ENCODE data around the gene CDK5.
A peak's percentile ranks its signal among the peaks of the same experiment; 100 is the strongest.

The CDK5 gene

DNA sequence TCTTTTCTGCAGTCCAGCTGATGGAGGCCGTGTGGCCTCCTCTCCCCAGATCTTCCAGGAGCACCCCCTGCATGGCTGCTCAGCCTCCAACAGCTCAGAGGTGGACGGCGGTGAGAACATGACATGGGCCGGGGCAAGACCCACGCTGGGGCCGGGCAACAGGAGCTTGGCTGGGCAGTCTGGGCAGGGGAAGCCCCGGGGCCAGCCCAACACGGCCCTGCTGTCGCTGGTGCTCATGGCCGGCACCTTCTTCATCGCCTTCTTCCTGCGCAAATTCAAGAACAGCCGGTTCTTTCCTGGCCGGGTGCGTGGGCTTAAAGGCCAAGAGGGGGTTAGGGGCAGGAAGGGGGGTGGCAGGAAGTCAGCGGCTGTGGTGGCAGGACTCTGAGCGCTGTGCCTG, 16.3 kb upstream of the CDK5 start:
- DNase-seq (ENCODE audit: low spot score) = no peak

- DNase-seq (ENCODE audit: low spot score) = no peak
Observed at GRCh38 chr7:151071032-151071866, 13.6 kb upstream of the CDK5 start.

- DNase-seq (ENCODE audit: low spot score) = no peak
Observed at GRCh38 chr7:151070574-151070960, 12.9 kb upstream of the CDK5 start.

GRCh38 chr7:151069841-151070573, 12.3 kb upstream of the CDK5 start:
- DNase-seq (ENCODE audit: low spot score) = no peak

GRCh38 chr7:151068069-151068773, 10.5 kb upstream of the CDK5 start:
- DNase-seq (ENCODE audit: low spot score) = no peak

DNA sequence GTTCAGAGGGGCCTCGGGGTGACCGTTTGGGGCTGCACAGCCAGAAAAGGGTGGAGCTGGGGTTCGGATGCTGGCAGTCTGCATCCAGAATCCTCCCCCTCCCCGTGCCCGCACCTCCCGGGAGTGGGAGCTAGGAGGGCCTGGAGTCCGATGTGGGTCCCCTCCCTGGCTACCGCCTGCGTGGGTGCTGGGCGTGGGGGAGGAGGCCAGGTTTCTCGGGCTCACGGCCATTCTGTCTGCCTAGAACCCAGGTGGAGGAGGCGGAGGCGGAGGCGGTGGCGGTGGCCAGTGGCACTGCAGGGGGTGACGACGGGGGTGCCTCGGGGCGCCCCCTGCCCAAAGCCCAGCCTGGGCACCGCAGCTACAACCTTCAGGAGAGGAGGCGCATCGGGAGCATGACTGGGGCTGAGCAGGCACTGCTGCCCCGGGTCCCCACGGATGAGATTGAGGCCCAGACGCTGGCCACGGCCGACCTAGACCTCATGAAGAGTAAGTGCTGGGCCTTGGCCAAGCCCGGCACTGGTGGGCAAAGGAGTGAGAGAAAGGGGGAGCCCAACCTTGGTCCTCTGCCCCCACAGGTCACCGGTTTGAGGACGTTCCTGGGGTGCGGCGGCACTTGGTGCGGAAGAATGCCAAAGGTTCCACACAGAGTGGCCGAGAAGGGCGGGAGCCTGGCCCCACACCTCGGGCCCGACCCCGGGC, 8.7 kb upstream of the CDK5 start:
- no peak for DNase-seq (ENCODE audit: low spot score)

DNA sequence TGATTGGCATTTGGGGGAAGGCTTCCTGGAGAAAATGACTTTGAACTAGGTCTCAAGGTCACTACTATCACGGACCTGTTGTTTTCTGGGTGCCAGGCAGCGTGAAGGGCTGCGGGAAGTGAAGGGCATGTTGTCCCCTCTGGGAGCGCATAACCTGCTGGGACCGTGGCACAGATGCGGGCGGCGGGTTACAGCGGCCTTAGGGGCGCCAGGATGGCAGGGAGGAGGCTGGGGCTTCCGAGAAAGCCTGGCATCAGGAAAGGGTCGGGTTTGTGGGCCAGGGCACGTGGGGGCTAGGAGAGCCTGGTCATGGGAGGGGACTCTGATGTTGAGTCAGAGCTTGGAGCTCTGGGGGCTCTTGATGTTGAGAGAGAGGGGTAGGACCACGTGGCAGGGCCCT, 7.8 kb upstream of the CDK5 start:
- no peak for DNase-seq (ENCODE audit: low spot score)

- no peak for DNase-seq (ENCODE audit: low spot score)
Observed at GRCh38 chr7:151064993-151065392, 7.3 kb upstream of the CDK5 start.

GRCh38 chr7:151064454-151064853, 6.8 kb upstream of the CDK5 start:
- DNase-seq (ENCODE audit: low spot score) = no peak

- DNase-seq (ENCODE audit: low spot score) = no peak
Observed at GRCh38 chr7:151063212-151063561, 5.5 kb upstream of the CDK5 start.

GRCh38 chr7:151062399-151063211, 4.9 kb upstream of the CDK5 start:
- no peak for DNase-seq (ENCODE audit: low spot score)

DNA sequence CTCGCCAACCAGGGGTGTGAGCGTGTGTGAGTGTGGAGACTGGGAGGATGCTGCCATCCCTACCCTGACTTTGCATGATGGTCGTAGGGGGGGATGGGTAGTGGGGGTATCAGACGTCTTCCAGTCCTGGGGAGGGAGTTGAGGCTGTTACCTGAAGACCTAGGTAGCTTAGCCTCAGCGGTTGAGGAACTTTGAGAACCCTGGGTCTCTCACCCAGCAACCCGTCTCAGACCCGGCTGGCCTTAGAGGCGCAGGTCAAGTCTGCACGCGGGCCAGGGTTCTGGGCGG, 4.4 kb upstream of the CDK5 start:
- no peak for DNase-seq (ENCODE audit: low spot score)

GRCh38 chr7:151061213-151062110, 3.8 kb upstream of the CDK5 start:
- DNase-seq (ENCODE audit: low spot score) = no peak

DNA sequence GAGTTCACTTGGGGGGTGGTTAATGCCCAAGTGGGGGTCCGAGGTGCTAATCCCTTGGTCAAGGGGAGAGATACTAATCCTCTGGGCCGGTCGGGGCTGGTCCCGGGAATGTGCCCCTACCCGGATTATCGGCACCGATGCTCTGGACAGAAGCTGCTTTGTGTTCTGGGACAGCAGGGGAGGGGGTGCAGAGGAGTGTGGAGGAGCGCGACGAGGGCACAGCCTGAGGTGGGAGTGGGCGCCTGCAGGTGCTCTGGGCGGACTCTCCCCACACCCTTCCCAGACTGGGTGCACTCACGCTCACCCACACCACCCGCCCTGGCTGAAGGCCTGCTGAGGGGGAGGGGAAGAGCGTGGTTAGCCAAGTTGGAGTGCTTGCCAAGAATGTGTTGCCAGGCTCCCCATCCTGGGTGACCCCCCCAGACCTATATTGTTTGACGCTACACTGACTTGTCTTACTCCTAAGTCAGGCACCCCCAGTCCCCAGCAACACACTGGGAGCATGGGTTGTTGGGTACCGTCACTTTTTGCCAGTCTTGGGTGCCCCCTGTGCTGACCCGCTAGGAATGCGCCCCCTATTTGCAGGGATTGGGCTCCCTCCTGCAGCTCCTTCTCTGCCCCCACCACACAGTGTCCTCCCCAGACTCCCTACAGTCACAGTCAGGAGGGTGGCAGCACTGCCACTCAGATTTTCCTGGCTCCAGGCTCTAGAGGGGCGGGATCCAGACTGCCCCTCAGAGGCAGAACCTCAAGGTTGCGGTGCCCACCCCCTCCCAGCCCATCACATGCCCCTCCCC, 2.9 kb upstream of the CDK5 start:
- DNase-seq (ENCODE audit: low spot score) = no peak

- DNase-seq (ENCODE audit: low spot score) = no peak
Observed at GRCh38 chr7:151060113-151060415, 2.4 kb upstream of the CDK5 start.

- DNase-seq (ENCODE audit: low spot score) = peak; percentile 77
Observed at GRCh38 chr7:151059367-151060112, 1.8 kb upstream of the CDK5 start, which contains the start of gene SLC4A2. Gene SLC4A2 (plus strand): TSS chr7:151059589. CDS start chr7:151061988, 2,399 bp downstream.

DNA sequence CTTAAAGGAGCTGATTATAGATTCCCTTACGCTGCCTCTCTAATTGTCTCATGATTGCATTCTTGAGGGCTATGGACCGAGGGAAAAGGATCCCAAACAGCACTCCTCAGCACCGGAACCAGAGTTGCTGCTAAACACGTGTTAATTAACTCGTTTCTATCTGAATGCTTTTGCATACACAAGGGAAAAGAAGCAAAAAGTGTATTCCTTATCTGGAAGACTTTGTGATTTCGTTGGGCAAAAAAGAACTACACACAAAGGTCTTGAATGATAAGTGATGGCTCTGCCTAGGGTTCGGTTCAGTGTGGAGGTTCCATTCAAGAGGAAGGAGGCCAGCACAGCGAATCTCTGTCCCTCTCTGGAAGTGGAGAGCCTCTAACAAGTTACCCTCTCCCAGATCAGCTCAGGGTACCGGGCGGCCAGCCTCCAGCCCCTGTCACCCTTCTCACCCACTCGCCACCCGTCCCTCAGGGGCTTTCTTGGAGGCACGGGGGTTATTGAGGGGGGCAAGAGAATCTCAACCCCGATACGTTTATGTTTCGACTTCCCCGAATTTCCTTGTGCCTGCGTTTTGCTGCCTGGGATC, 1.2 kb upstream of the CDK5 start:
- DNase-seq (ENCODE audit: low spot score) = no peak

- peak; percentile 100 for DNase-seq (ENCODE audit: low spot score)
Observed at GRCh38 chr7:151057989-151058780, 488 bp upstream of the CDK5 start.
